ENCODE data around the gene TRAF3IP3. TPM values are rescaled to one million over a fixed set of nuclear protein-coding genes. Genes with fewer than 3 reads are reported as not detected.

Gene TRAF3IP3
- total and polyA plus RNA-seq, 2 donors (not counting 3 experiments of a cell fraction or from before 2014, with no cell fraction given): not detected

- Histone ChIP-seq H3K36me3 (ENCODE audit: control insufficient read depth in 2 of 2, extremely low read depth in 1 of 2, insufficient read depth in 2 of 2, low read length in 2 of 2) (no peaks in the 10 kb centered on the region), H4K20me1 (replicated peaks; ENCODE audit: control insufficient read depth, extremely low read depth, insufficient read depth, low read length) (no peaks in the 10 kb centered on the region), H3K9me3 (replicated peaks; ENCODE audit: control insufficient read depth, insufficient read depth, low read length) (no peaks in the 10 kb centered on the region), H3K4me3 (replicated peaks in 1 of 3; ENCODE audit: insufficient read depth in 1 of 3, low read depth in 1 of 3, low read length in 3 of 3) (no peak overlapping the region), H3K27ac (ENCODE audit: insufficient read depth, low read depth, low read length) (peak overlapping the region; percentile 80), H3K9me1 (replicated peaks; ENCODE audit: control insufficient read depth, extremely low read depth, insufficient read depth, low read length) (no peaks in the 10 kb centered on the region), H3K4me2 (ENCODE audit: insufficient read depth, low read length) (peak overlapping the region; percentile 65), H3K4me1 (ENCODE audit: control insufficient read depth, extremely low read depth, insufficient read depth, low read length) (peaks cover 18% of the 10 kb centered on the region), H3K79me2 (ENCODE audit: control insufficient read depth, insufficient read depth, low read length) (no peaks in the 10 kb centered on the region), H2AFZ (ENCODE audit: low read depth, low read length) (peak overlapping the region; percentile 76), H3K9ac (replicated peaks; ENCODE audit: extremely low read depth, insufficient read depth, low read length) (peak overlapping the region; percentile 58), H3K27me3 (ENCODE audit: control insufficient read depth in 2 of 2, insufficient read depth in 2 of 2, low read length in 2 of 2) (no peaks in the 10 kb centered on the region)
- CTCF ChIA-PET: interaction anchor here (1.2 to 4.5 kb wide), 8 partner anchors 9 to 200 kb away, joined by 3 to 33 read pairs (median 6); partner anchors contain the start of gene C1orf74
- DNase-seq (ENCODE audit: low read depth, low spot score) (peak; percentile 94), FAIRE-seq (peak; percentile 98)
- TF ChIP-seq GATA2 (IDR thresholded peaks at IDR 0.05; ENCODE audit: insufficient read depth, insufficient read length, low read depth, low read length): peak; percentile 60
- peak; percentile 69 for TF ChIP-seq FOS (IDR thresholded peaks at IDR 0.05; ENCODE audit: borderline replicate concordance, insufficient read depth, low read length)
- no peak for TF ChIP-seq EZH2 (IDR thresholded peaks at IDR 0.05; ENCODE audit: borderline replicate concordance, low read depth, low read length, severe bottlenecking)
- peak; percentile 77 for TF ChIP-seq POLR2AphosphoS5 (IDR thresholded peaks at IDR 0.05; ENCODE audit: insufficient read depth, low read depth, low read length)
- TF ChIP-seq JUN (IDR thresholded peaks at IDR 0.05; ENCODE audit: borderline replicate concordance, insufficient read depth, insufficient read length, low read depth): no peak
- BruUV-seq (replicated peaks): no TSS peak
- POLR2A ChIA-PET: interaction anchor here (1.0 kb wide), 1 partner anchor 15 kb away, joined by 4 read pairs; the partner anchor contains the start of gene C1orf74
- dilution Hi-C loops (cut with MboI; ENCODE audit: extremely low pct_ligation_motif_present, low sequenced_read_pairs): no loop called here
- intact Hi-C loops (cut with micrococcal nuclease): loop anchor here (1.0 to 2.0 kb wide), 8 partner anchors 15 to 115 kb away; partner anchors contain the start of genes C1orf74 and UTP25
These were observed 13.5 kb downstream of the TRAF3IP3 start for GRCh38 chr1:209769171-209769904.

DNA sequence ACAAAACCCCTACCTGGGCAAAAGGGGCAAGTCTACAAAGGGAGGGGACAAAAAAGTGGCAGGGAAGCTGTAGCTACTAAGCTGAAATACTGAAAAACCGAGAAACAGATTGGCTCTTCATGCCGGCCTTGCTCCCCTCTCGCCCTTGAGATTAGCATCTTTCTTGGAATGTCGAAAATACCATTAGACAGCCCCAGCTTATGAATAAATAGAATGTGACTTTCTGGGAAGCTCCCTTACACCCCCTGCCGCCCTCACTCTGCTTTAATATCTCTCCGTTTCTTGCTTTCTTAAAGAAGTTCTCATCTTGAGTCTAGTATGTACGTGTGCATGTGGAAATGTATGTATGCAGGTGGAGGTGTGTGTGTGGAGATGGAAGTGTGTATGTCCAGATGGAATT lies 14.1 kb downstream of the TRAF3IP3 start:
- Histone ChIP-seq H3K4me3 (replicated peaks in 1 of 3; ENCODE audit: insufficient read depth in 1 of 3, low read depth in 1 of 3, low read length in 3 of 3) (no peak overlapping the region), H3K79me2 (ENCODE audit: control insufficient read depth, insufficient read depth, low read length) (no peaks in the 10 kb centered on the region), H4K20me1 (replicated peaks; ENCODE audit: control insufficient read depth, extremely low read depth, insufficient read depth, low read length) (no peaks in the 10 kb centered on the region), H3K9ac (replicated peaks; ENCODE audit: extremely low read depth, insufficient read depth, low read length) (peak overlapping the region; percentile 58), H3K4me1 (ENCODE audit: control insufficient read depth, extremely low read depth, insufficient read depth, low read length) (peaks cover 18% of the 10 kb centered on the region), H2AFZ (ENCODE audit: low read depth, low read length) (peak overlapping the region; percentile 76), H3K9me1 (replicated peaks; ENCODE audit: control insufficient read depth, extremely low read depth, insufficient read depth, low read length) (no peaks in the 10 kb centered on the region), H3K9me3 (replicated peaks; ENCODE audit: control insufficient read depth, insufficient read depth, low read length) (no peaks in the 10 kb centered on the region), H3K27ac (ENCODE audit: insufficient read depth, low read depth, low read length) (peak overlapping the region; percentile 80), H3K36me3 (ENCODE audit: control insufficient read depth in 2 of 2, extremely low read depth in 1 of 2, insufficient read depth in 2 of 2, low read length in 2 of 2) (no peaks in the 10 kb centered on the region), H3K4me2 (ENCODE audit: insufficient read depth, low read length) (peak overlapping the region; percentile 65), H3K27me3 (ENCODE audit: control insufficient read depth in 2 of 2, insufficient read depth in 2 of 2, low read length in 2 of 2) (no peaks in the 10 kb centered on the region)
- FAIRE-seq: no peak
- ChIA-PET POLR2A (interaction anchor here (1.0 kb wide), 1 partner anchor 14 kb away, joined by 4 read pairs; the partner anchor contains the start of gene C1orf74), CTCF (interaction anchor here (1.2 to 4.5 kb wide), 8 partner anchors 9 to 201 kb away, joined by 3 to 33 read pairs (median 6); partner anchors contain the start of gene C1orf74)
- TF ChIP-seq EZH2 (IDR thresholded peaks at IDR 0.05; ENCODE audit: borderline replicate concordance, low read depth, low read length, severe bottlenecking) (no peak), FOS (IDR thresholded peaks at IDR 0.05; ENCODE audit: borderline replicate concordance, insufficient read depth, low read length) (no peak), CTCF (IDR thresholded peaks at IDR 0.05; ENCODE audit: extremely low read depth in 1 of 2, insufficient read depth in 1 of 2, low read depth in 1 of 2, low read length in 2 of 2) (no peak), MAX (IDR thresholded peaks at IDR 0.05; ENCODE audit: insufficient read depth, insufficient read length) (no peak), POLR2AphosphoS5 (IDR thresholded peaks at IDR 0.05; ENCODE audit: insufficient read depth, low read depth, low read length) (no peak), POLR2A (IDR thresholded peaks at IDR 0.05; ENCODE audit: low read depth, low read length) (no peak), GATA2 (IDR thresholded peaks at IDR 0.05; ENCODE audit: insufficient read depth, insufficient read length, low read depth, low read length) (no peak), JUN (IDR thresholded peaks at IDR 0.05; ENCODE audit: borderline replicate concordance, insufficient read depth, insufficient read length, low read depth) (no peak), MYC (IDR thresholded peaks at IDR 0.05; ENCODE audit: low read depth, low read length) (no peak)
- dilution Hi-C loops (cut with MboI; ENCODE audit: extremely low pct_ligation_motif_present, low sequenced_read_pairs): no loop called here
- DNase-seq (ENCODE audit: low read depth, low spot score): peak; percentile 37
- no TSS peak for BruUV-seq (replicated peaks)
- intact Hi-C loops (cut with micrococcal nuclease): loop anchor here (1.0 to 2.0 kb wide), 8 partner anchors 14 to 114 kb away; partner anchors contain the start of genes C1orf74 and UTP25
